Measurements from ENCODE around the gene CDK11B. TPM values are rescaled to one million over a fixed set of nuclear protein-coding genes. Genes with fewer than 3 reads are reported as not detected.
A peak's percentile ranks its signal among the peaks of the same experiment; 100 is the strongest.

CDK11B gene
- total and polyA plus RNA-seq, 2 donors from 2014 or later = 13.9 to 24.0 TPM

GRCh38 chr1:1669468-1670440 lies 10.9 kb upstream of the CDK11B start:
- H3K4me3 ChIP-seq (ENCODE audit: low read length in 3 of 3) = no peak overlapping the region
- peak in 1 of 5 donors; percentile 75 for DNase-seq
- no peaks in the 10 kb centered on the region for H3K4me1 ChIP-seq (ENCODE audit: control insufficient read depth in 2 of 3, insufficient read depth in 2 of 3, low read depth in 1 of 3, low read length in 3 of 3)
- H3K36me3 ChIP-seq (ENCODE audit: control insufficient read depth in 2 of 3, insufficient read depth in 3 of 3, low read length in 3 of 3) = peaks cover 3 to 26% (median 8%) of the 10 kb centered on the region in 3 donors
- no peaks in the 10 kb centered on the region for H3K27me3 ChIP-seq (ENCODE audit: control insufficient read depth, insufficient read depth, low read length)
- intact Hi-C loops (cut with DNase I) = no loop called here
- FAIRE-seq = no peak
- H3K9me3 ChIP-seq (ENCODE audit: control insufficient read depth in 2 of 3, insufficient read depth in 1 of 3, low read length in 3 of 3) = no peaks in the 10 kb centered on the region
- no peak overlapping the region for H3K9ac ChIP-seq (ENCODE audit: low read length in 3 of 3)
- no peak for TF ChIP-seq CTCF (IDR thresholded peaks at IDR 0.05; ENCODE audit: borderline replicate concordance, extremely low read depth, insufficient read depth)
- no peak overlapping the region for H3K27ac ChIP-seq (ENCODE audit: low read depth in 2 of 2, low read length in 2 of 2)

- Histone ChIP-seq H3K36me3 (ENCODE audit: control insufficient read depth in 2 of 3, insufficient read depth in 3 of 3, low read length in 3 of 3) (peaks cover 3 to 23% (median 6%) of the 10 kb centered on the region in 3 donors), H3K4me3 (ENCODE audit: low read length in 3 of 3) (no peak overlapping the region), H3K4me1 (ENCODE audit: control insufficient read depth in 2 of 3, insufficient read depth in 2 of 3, low read depth in 1 of 3, low read length in 3 of 3) (no peaks in the 10 kb centered on the region), H3K27me3 (ENCODE audit: control insufficient read depth, insufficient read depth, low read length) (no peaks in the 10 kb centered on the region), H3K9me3 (ENCODE audit: control insufficient read depth in 2 of 3, insufficient read depth in 1 of 3, low read length in 3 of 3) (no peaks in the 10 kb centered on the region), H3K27ac (ENCODE audit: low read depth in 2 of 2, low read length in 2 of 2) (no peak overlapping the region), H3K9ac (ENCODE audit: low read length in 3 of 3) (no peak overlapping the region)
- no peak for FAIRE-seq
- peak in 1 of 5 donors; percentile 63 for DNase-seq
- intact Hi-C loops (cut with DNase I) = no loop called here
- no peak for TF ChIP-seq CTCF (IDR thresholded peaks at IDR 0.05; ENCODE audit: borderline replicate concordance, extremely low read depth, insufficient read depth)
Observed at GRCh38 chr1:1666526-1666925, 7.7 kb upstream of the CDK11B start.

- Histone ChIP-seq H3K27ac (ENCODE audit: low read depth in 2 of 2, low read length in 2 of 2) (no peak overlapping the region), H3K27me3 (ENCODE audit: control insufficient read depth, insufficient read depth, low read length) (no peaks in the 10 kb centered on the region), H3K9ac (ENCODE audit: low read length in 3 of 3) (no peak overlapping the region), H3K9me3 (ENCODE audit: control insufficient read depth in 2 of 3, insufficient read depth in 1 of 3, low read length in 3 of 3) (no peaks in the 10 kb centered on the region), H3K36me3 (ENCODE audit: control insufficient read depth in 2 of 3, insufficient read depth in 3 of 3, low read length in 3 of 3) (peaks cover 0 to 16% (median 6%) of the 10 kb centered on the region in 3 donors), H3K4me1 (ENCODE audit: control insufficient read depth in 2 of 3, insufficient read depth in 2 of 3, low read depth in 1 of 3, low read length in 3 of 3) (no peaks in the 10 kb centered on the region), H3K4me3 (ENCODE audit: low read length in 3 of 3) (no peak overlapping the region)
- no peak for TF ChIP-seq CTCF (IDR thresholded peaks at IDR 0.05; ENCODE audit: borderline replicate concordance, extremely low read depth, insufficient read depth)
- DNase-seq (peak in 1 of 5 donors; percentile 64), FAIRE-seq (no peak)
- intact Hi-C loops (cut with DNase I) = no loop called here
Observed at GRCh38 chr1:1665815-1666251, 7.0 kb upstream of the CDK11B start.

All from kidney (tissue), 14 donors.